Psoas muscle (tissue), 8 donors: Measurements from ENCODE around the gene MAU2. TPM values are rescaled to one million over a fixed set of nuclear protein-coding genes. Genes with fewer than 3 reads are reported as not detected.
"Not testable (repeated sequence)": the region's sequence is repeated elsewhere in the genome, so short reads cannot be mapped to it uniquely, and the experiment has no call there.

Experiments
- ATAC-seq, 4 donors: fragments of 200-7000 bp; cut with Tn5 transposase; one replicate each; pipeline ENCODE4 v1.9.1; 2020; ENCODE audit warnings: moderate library complexity in 3 of 4, mild to moderate bottlenecking in 2 of 4
- DNase-seq, 2 donors: peaks; one replicate each; pipeline ENCODE4 v3.0.0-alpha.2; 2020
- H3K27ac ChIP-seq: fragments of 200-600 bp; one replicate; pipeline ENCODE4 v1.8.0; 2022
- H3K27me3 ChIP-seq, 3 donors: fragments of 200-600 bp in 1 of 3; one replicate each; pipeline versions ENCODE4 v1.6.1 to v1.8.0; 2013 to 2022; ENCODE audit warnings: low read length in 2 of 3, mild to moderate bottlenecking in 2 of 3, moderate library complexity in 1 of 3; ENCODE audit not compliant: insufficient read depth in 3 of 3
- H3K36me3 ChIP-seq, 2 donors: fragments of 200-600 bp in 1 of 2; one replicate each; pipeline versions ENCODE4 v1.6.1 to v1.8.0; 2013 to 2022; ENCODE audit warnings: low read depth in 1 of 2, mild to moderate bottlenecking in 1 of 2, moderate library complexity in 1 of 2; ENCODE audit not compliant: insufficient read depth in 1 of 2
- H3K4me1 ChIP-seq: fragments of 200-600 bp; one replicate; pipeline ENCODE4 v1.8.0; 2022
- H3K4me3 ChIP-seq: fragments of 200-600 bp; one replicate; pipeline ENCODE4 v1.8.0; 2022; ENCODE audit warnings: mild to moderate bottlenecking
- H3K9me3 ChIP-seq: fragments of 200-600 bp; one replicate; pipeline ENCODE4 v1.8.0; 2022
- CTCF ChIP-seq: fragments of 200-600 bp; IDR thresholded peaks from one replicate; pipeline ENCODE4 v1.8.0; 2022; ENCODE audit warnings: antibody characterized with exemption
- WGBS, 3 donors: extraction: QIAGEN DNeasy Blood & Tissue Kit; methylation state at CpG; one replicate each; pipeline versions ENCODE4 v1.1.6 to v1.1.7; 2013; 5-methylcytosine and 5-hydroxymethylcytosine counted together
- intact Hi-C, 2 donors: fragments of 100-400 bp; cut with DNase I; formaldehyde crosslinking; loops; one replicate each; pipeline versions ENCODE4 v1.11.0 to v1.14.2; 2022
- polyA plus RNA-seq, 3 donors: library from polyadenylated mRNA; stranded (reverse); fragments of 200-250 nt; gene quantifications; one replicate each; pipeline ENCODE4 v1.2.3, GENCODE V29; 2013
- total RNA-seq, 4 donors: library from RNA; stranded (reverse); fragmentation: NEBNext Ultra II Directional in 2 of 4; extraction: Animal tissue kit (Norgen Biotek cat#: 25700) in 2 of 4; gene quantifications; one replicate each; pipeline versions ENCODE4 v1.2.1 to v1.2.4, GENCODE V29; 2021 to 2023
- donor health status: healthy with polysubstance abuse.
- donor health status: DM: no; HTN: no; CAD: no; lungs with moderate emphysema.
- donor health status: Bipolar disorder and iron deficiency.
- donor health status: healthy.
- donor health status: DM: yes; HTN: yes; CAD: no.
- donor health status: DM: no; HTN: no; CAD: no.
- donor health status: DM: no; HTN: no; CAD: no.
- donor health status: DM: yes; HTN: yes; CAD: no.

Gene MAU2
- total and polyA plus RNA-seq, 7 donors, result 12.3 to 55.1 (median 26.2) TPM

GRCh38 chr19:19387108-19387507 lies 66.5 kb downstream of the MAU2 start:
- intact Hi-C loops, result no loop called here
- Histone ChIP-seq H3K9me3 (no peaks in the 10 kb centered on the region), H3K27me3 (no peaks in the 10 kb centered on the region), H3K36me3 (no peaks in the 10 kb centered on the region), H3K4me3 (peak overlapping the region; percentile 92), H3K27ac (no peak overlapping the region), H3K4me1 (peaks cover 43% of the 10 kb centered on the region)
- WGBS, 3 donors, result 81 to 84% (median 83%) methylated on average over 5 of the region's 5 CpGs
- DNase-seq (no peak), ATAC-seq (no peak)
- TF ChIP-seq CTCF, result no peak

- Histone ChIP-seq H3K4me1 (peaks cover 43% of the 10 kb centered on the region), H3K27me3 (no peaks in the 10 kb centered on the region), H3K9me3 (no peaks in the 10 kb centered on the region), H3K27ac (peak overlapping the region; percentile 57), H3K36me3 (no peaks in the 10 kb centered on the region), H3K4me3 (peak overlapping the region; percentile 4)
- TF ChIP-seq CTCF, result no peak
- intact Hi-C loops, result no loop called here
- WGBS, 3 donors, result 25 to 26% (median 25%) methylated on average over 13 of the region's 13 CpGs
- peak in 1 of 4 donors; percentile 6 for ATAC-seq
- DNase-seq, result no peak
These were observed 68.2 kb downstream of the MAU2 start for GRCh38 chr19:19388568-19389555.

- peak overlapping the region; percentile 57 for H3K27ac ChIP-seq
- ATAC-seq, H3K36me3 ChIP-seq, H3K4me3 ChIP-seq, H3K27me3 ChIP-seq, DNase-seq, H3K9me3 ChIP-seq, intact Hi-C loops: not testable (repeated sequence)
- H3K4me1 ChIP-seq, result peaks cover 39% of the 10 kb centered on the region
- 86 to 89% (median 89%) methylated on average over 12 of the region's 12 CpGs for WGBS, 3 donors
These were observed 69.1 kb downstream of the MAU2 start for GRCh38 chr19:19389683-19390082.

- not testable (repeated sequence) for DNase-seq
- WGBS, 3 donors, result 90 to 91% (median 90%) methylated on average over 7 of the region's 7 CpGs
- peaks cover 14% of the 10 kb centered on the region for H3K4me1 ChIP-seq
These were observed 73.7 kb downstream of the MAU2 start for GRCh38 chr19:19394333-19394732.

GRCh38 chr19:19399733-19400433 lies 79.3 kb downstream of the MAU2 start:
- ATAC-seq, result no peak
- no peak for DNase-seq
- TF ChIP-seq CTCF, result peak; percentile 8
- intact Hi-C loops, result no loop called here
- WGBS, 3 donors, result 29 to 34% (median 33%) methylated on average over 9 of the region's 9 CpGs
- Histone ChIP-seq H3K4me3 (no peak overlapping the region), H3K9me3 (no peaks in the 10 kb centered on the region), H3K4me1 (peaks cover 36% of the 10 kb centered on the region), H3K27me3 (peaks cover 0 to 1% (median 0%) of the 10 kb centered on the region in 3 donors), H3K27ac (no peak overlapping the region), H3K36me3 (no peaks in the 10 kb centered on the region)

More at GRCh38 chr19:19394333-19394732, 73.7 kb downstream of the MAU2 start:
- H3K36me3 ChIP-seq, H3K27me3 ChIP-seq, H3K9me3 ChIP-seq, H3K27ac ChIP-seq, ATAC-seq, H3K4me3 ChIP-seq, intact Hi-C loops: not testable (repeated sequence)
